ENCODE data around the gene ZBTB38. TPM values are rescaled to one million over a fixed set of nuclear protein-coding genes. Genes with fewer than 3 reads are reported as not detected.
A peak's percentile ranks its signal among the peaks of the same experiment; 100 is the strongest.

The ZBTB38 gene
- total RNA-seq, 6 experiments from 2014 or later: 146 to 172 (median 158) TPM

DNA sequence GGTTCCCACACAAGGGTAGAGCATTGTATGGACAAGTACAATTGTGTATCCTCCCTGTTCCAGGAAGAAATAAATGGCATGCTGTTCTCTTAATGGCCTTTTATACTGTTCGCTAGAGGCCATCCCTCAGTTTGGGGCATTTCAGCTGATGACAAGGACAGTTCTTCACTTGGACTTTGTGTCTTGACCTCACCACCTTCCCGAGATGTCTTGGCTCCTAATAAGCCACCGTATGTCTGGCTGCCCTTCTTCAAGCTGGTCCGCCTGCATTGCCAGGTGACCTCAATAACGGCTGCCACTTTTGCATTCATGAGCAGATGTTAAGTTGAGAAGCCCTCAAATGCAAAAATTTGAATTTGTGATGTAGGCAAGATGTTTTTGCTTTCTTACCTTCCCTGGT lies 24.1 kb downstream of the ZBTB38 start:
- TF ChIP-seq, protein P1, sequence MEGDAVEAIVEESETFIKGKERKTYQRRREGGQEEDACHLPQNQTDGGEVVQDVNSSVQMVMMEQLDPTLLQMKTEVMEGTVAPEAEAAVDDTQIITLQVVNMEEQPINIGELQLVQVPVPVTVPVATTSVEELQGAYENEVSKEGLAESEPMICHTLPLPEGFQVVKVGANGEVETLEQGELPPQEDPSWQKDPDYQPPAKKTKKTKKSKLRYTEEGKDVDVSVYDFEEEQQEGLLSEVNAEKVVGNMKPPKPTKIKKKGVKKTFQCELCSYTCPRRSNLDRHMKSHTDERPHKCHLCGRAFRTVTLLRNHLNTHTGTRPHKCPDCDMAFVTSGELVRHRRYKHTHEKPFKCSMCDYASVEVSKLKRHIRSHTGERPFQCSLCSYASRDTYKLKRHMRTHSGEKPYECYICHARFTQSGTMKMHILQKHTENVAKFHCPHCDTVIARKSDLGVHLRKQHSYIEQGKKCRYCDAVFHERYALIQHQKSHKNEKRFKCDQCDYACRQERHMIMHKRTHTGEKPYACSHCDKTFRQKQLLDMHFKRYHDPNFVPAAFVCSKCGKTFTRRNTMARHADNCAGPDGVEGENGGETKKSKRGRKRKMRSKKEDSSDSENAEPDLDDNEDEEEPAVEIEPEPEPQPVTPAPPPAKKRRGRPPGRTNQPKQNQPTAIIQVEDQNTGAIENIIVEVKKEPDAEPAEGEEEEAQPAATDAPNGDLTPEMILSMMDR (IDR thresholded peaks at IDR 0.05): no peak
- H3K4me1 Mint-ChIP-seq (ENCODE audit: low read depth): peaks cover 51% of the 10 kb centered on the region
- peaks cover 13% of the 10 kb centered on the region for H3K9me3 Mint-ChIP-seq

GRCh38 chr3:141392897-141393734 lies 24.8 kb downstream of the ZBTB38 start:
- no peaks in the 10 kb centered on the region for H3K27me3 Mint-ChIP-seq (ENCODE audit: insufficient read depth)
- TF ChIP-seq, protein P1 (IDR thresholded peaks at IDR 0.05): no peak
- peaks cover 72% of the 10 kb centered on the region for H3K36me3 Mint-ChIP-seq (ENCODE audit: low read depth)
- H3K9me3 Mint-ChIP-seq: peaks cover 13% of the 10 kb centered on the region
- H3K4me3 Mint-ChIP-seq: no peak overlapping the region; the same call in 1 of the 2 replicates
- no peak for DNase-seq
- H3K4me1 Mint-ChIP-seq (ENCODE audit: low read depth): peaks cover 44% of the 10 kb centered on the region
- H3K27ac Mint-ChIP-seq: peak overlapping the region; percentile 72

More for the DNA sequence above, 24.1 kb downstream of the ZBTB38 start:
- Mint-ChIP-seq H3K36me3 (ENCODE audit: low read depth) (peaks cover 74% of the 10 kb centered on the region), H3K27ac (no peak overlapping the region), H3K27me3 (ENCODE audit: insufficient read depth) (no peaks in the 10 kb centered on the region), H3K4me3 (no peak overlapping the region)
- no peak for DNase-seq

- Mint-ChIP-seq H3K36me3 (ENCODE audit: low read depth) (peaks cover 70% of the 10 kb centered on the region), H3K27me3 (ENCODE audit: insufficient read depth) (no peaks in the 10 kb centered on the region), H3K4me3 (no peak overlapping the region), H3K4me1 (ENCODE audit: low read depth) (peaks cover 41% of the 10 kb centered on the region), H3K27ac (peak overlapping the region; percentile 72), H3K9me3 (peaks cover 13% of the 10 kb centered on the region)
- DNase-seq: no peak
- TF ChIP-seq, protein P1 (IDR thresholded peaks at IDR 0.05): no peak
These were observed 25.4 kb downstream of the ZBTB38 start for GRCh38 chr3:141393735-141394076.

GRCh38 chr3:141394560-141394959 lies 26.3 kb downstream of the ZBTB38 start:
- Mint-ChIP-seq H3K27ac (no peak overlapping the region), H3K27me3 (ENCODE audit: insufficient read depth) (no peaks in the 10 kb centered on the region), H3K4me3 (no peak overlapping the region), H3K4me1 (ENCODE audit: low read depth) (peaks cover 41% of the 10 kb centered on the region), H3K36me3 (ENCODE audit: low read depth) (peaks cover 61% of the 10 kb centered on the region), H3K9me3 (peaks cover 13% of the 10 kb centered on the region)
- TF ChIP-seq, protein P1 (IDR thresholded peaks at IDR 0.05): no peak
- no peak for DNase-seq

DNA sequence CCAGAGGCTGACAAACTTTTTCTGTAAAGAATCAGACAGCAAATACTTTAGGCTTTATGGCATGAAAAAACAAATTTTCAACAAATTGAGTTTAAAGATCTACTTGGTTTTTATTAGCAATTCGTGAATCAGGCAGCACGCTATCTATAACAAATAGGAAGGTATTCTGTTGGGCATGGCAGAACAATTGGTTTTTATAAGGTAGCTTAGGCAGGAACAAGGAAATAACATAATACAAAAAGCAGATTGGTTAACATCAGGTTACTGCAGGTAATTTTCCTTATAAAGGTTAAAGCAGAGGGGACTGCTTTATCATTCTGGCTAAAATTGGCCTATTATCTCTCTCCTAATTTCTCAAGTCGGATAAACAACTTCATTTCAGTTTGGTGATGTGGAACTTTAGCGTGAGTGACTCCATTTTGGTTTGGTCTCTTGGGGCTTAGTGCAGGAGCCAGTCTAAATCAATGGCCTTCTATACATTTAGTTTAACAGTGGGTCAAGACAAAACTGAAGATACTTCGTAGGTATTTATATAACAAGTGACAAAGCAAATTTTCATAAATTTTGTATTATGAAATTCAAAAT lies 26.8 kb downstream of the ZBTB38 start:
- TF ChIP-seq, protein P1 (IDR thresholded peaks at IDR 0.05): no peak
- Mint-ChIP-seq H3K27me3 (ENCODE audit: insufficient read depth) (no peaks in the 10 kb centered on the region), H3K4me1 (ENCODE audit: low read depth) (peaks cover 43% of the 10 kb centered on the region), H3K4me3 (no peak overlapping the region), H3K36me3 (ENCODE audit: low read depth) (peaks cover 60% of the 10 kb centered on the region), H3K27ac (no peak overlapping the region), H3K9me3 (peaks cover 13% of the 10 kb centered on the region)
- no peak for DNase-seq

Data from HFFc6 (cell line).